Measurements from ENCODE around the gene LRRC75A.

Gene LRRC75A

GRCh38 chr17:16448490-16448889 lies 43.5 kb downstream of the LRRC75A start:
- no peak for DNase-seq (ENCODE audit: extremely low read depth, low read depth)
- TF ChIP-seq CTCF (IDR thresholded peaks at IDR 0.05; ENCODE audit: low read depth, low read length) = no peak

GRCh38 chr17:16447676-16448075 lies 44.3 kb downstream of the LRRC75A start:
- no peak for DNase-seq (ENCODE audit: extremely low read depth, low read depth)

GRCh38 chr17:16446338-16446983 lies 45.5 kb downstream of the LRRC75A start:
- no peak for DNase-seq (ENCODE audit: extremely low read depth, low read depth)
- no peak for TF ChIP-seq CTCF (IDR thresholded peaks at IDR 0.05; ENCODE audit: low read depth, low read length)

More at GRCh38 chr17:16447676-16448075, 44.3 kb downstream of the LRRC75A start:
- TF ChIP-seq CTCF (IDR thresholded peaks at IDR 0.05; ENCODE audit: low read depth, low read length) = no peak

GRCh38 chr17:16444258-16444886 lies 47.6 kb downstream of the LRRC75A start:
- no peak for DNase-seq (ENCODE audit: extremely low read depth, low read depth)

GRCh38 chr17:16443511-16444257 lies 48.3 kb downstream of the LRRC75A start:
- no peak for TF ChIP-seq CTCF (IDR thresholded peaks at IDR 0.05; ENCODE audit: low read depth, low read length)
- DNase-seq (ENCODE audit: extremely low read depth, low read depth) = no peak

More at GRCh38 chr17:16444258-16444886, 47.6 kb downstream of the LRRC75A start:
- TF ChIP-seq CTCF (IDR thresholded peaks at IDR 0.05; ENCODE audit: low read depth, low read length) = no peak

GRCh38 chr17:16442594-16443510 lies 49.1 kb downstream of the LRRC75A start:
- no peak for DNase-seq (ENCODE audit: extremely low read depth, low read depth)

More at GRCh38 chr17:16442594-16443510, 49.1 kb downstream of the LRRC75A start:
- no peak for TF ChIP-seq CTCF (IDR thresholded peaks at IDR 0.05; ENCODE audit: low read depth, low read length)

All from AG09319 (cell line).